Retinal pigment epithelial cell (primary cell): Measurements from ENCODE around the gene SEMA3D.

Source experiments
- DNase-seq: peaks from one replicate; pipeline ENCODE4 v3.0.0-alpha.2; 2010; ENCODE audit warnings: low read depth
- H3K4me3 ChIP-seq: 2 replicates; pipeline ENCODE4 v1.5.1; 2011; ENCODE audit warnings: mild to moderate bottlenecking, low read length, control low read depth, moderate library complexity
- CTCF ChIP-seq: conservative IDR thresholded peaks from 2 replicates; pipeline ENCODE4 v1.5.1; 2011; ENCODE audit warnings: low read depth, low read length, control low read depth, inconsistent platforms

The SEMA3D gene

DNA sequence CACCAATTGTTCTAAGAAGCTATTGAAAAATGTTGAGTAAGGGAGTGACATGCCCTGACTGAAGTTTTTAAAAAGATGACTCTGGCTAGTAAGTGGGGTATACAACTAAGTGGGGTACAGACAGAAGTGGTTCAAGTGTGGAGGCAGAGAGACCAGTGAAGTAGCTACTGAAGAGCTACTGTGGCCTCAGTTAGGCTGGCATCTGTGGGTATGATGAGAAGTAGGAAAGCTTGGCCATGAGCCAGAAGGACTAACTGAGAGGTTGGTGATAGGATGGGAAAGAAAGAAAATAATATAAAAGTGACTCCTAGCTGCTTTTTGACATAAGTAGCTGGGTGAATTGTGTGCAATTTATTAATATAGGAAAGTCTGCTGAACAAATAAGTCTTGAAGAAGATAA, 176.6 kb downstream of the SEMA3D start:
- no peak for DNase-seq
- TF ChIP-seq CTCF = no peak

GRCh38 chr7:85006754-85007153, 180.1 kb downstream of the SEMA3D start:
- H3K4me3 ChIP-seq = no peak overlapping the region
- TF ChIP-seq CTCF = no peak
- no peak for DNase-seq

More for the DNA sequence above, 176.6 kb downstream of the SEMA3D start:
- H3K4me3 ChIP-seq = no peak overlapping the region

- TF ChIP-seq CTCF = no peak
- H3K4me3 ChIP-seq = no peak overlapping the region
- DNase-seq = no peak
Observed at GRCh38 chr7:85004402-85004801, 182.5 kb downstream of the SEMA3D start.

DNA sequence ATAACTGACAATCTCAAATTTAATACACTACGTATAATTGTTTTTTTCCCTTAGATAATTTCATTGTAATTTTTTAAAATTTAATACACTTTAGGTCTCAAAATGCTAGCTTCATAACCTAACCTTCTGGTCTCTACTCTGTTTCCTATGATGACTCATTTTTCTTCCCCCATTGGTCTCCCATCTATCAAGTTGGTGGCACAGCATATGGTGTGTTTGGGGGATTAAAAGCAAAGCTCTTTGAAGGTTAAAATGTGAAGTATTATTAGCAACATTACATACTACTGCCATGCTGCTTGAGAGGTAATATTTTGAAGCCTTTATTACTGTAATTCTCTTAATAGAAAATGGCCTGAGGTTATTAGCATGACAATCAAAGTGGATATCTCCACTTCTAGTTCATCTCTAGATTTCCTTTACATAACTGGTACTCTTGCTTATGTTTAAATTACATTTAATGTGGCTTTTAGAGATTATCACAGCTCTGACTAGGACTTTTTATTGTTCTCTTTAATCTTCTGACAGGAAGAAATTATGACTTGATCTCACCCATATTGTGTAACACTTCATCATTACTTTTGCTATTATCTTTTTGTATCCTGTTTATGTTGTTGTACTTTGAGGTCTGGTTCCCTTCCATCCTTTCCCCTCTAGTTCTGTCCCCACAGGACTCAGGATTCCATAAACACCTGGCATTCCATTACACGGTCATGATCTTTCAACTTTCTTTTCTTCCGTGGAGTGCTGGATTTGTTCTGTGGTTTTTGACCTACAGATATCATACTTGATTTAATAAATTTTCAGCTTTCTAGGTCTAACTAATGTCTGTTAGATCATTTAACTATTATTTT, 185.1 kb downstream of the SEMA3D start:
- no peak for DNase-seq
- TF ChIP-seq CTCF = no peak
- H3K4me3 ChIP-seq = no peak overlapping the region

GRCh38 chr7:85000735-85001350, 186.0 kb downstream of the SEMA3D start:
- no peak for DNase-seq
- no peak overlapping the region for H3K4me3 ChIP-seq
- no peak for TF ChIP-seq CTCF

GRCh38 chr7:84999450-84999849, 187.4 kb downstream of the SEMA3D start:
- no peak overlapping the region for H3K4me3 ChIP-seq
- DNase-seq = no peak
- no peak for TF ChIP-seq CTCF

- no peak for TF ChIP-seq CTCF
- H3K4me3 ChIP-seq = no peak overlapping the region
- DNase-seq = no peak
Observed at GRCh38 chr7:84998665-84999064, 188.2 kb downstream of the SEMA3D start.
